HG02852 (cell line): Measurements from ENCODE around the gene PFN2.
"Not testable (repeated sequence)": the region's sequence is repeated elsewhere in the genome, so short reads cannot be mapped to it uniquely, and the experiment has no call there.

Experiments used
- ATAC-seq: cut with Tn5 transposase; IDR thresholded peaks from one replicate; pipeline ENCODE4 v1.9.1; 2021; ENCODE audit warnings: mild to moderate bottlenecking, moderate library complexity; ENCODE audit not compliant: unreplicated experiment

The PFN2 gene, protein sequence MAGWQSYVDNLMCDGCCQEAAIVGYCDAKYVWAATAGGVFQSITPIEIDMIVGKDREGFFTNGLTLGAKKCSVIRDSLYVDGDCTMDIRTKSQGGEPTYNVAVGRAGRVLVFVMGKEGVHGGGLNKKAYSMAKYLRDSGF

GRCh38 chr3:149970716-149971402, at the start of gene PFN2:
TSS of gene PFN2 (minus strand) at chr3:149970895. CDS start at chr3:149970856, 39 bp downstream.
- ATAC-seq = peak; percentile 43

DNA sequence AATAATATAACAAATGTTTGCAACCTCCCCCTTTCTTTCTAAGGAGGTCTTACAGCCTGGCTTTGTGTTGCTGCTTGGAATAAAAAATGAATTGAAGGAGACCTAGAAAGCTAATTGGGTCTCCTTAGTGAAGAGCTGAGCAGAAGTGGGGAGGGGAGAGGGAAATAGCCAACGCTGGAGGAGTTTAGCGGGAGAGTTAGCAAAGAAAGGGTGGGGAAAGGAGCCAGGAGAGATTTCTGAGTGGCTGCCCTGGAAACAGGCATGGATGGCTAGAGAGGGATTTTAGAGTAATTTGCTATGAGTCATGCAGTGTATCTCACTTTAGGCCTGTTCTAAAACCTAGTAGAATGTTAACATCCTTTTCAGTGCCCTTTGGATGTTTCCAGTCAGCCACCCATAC, 45.2 kb upstream of the PFN2 start:
- ATAC-seq = no peak

GRCh38 chr3:150014782-150015181, 44.1 kb upstream of the PFN2 start:
- no peak for ATAC-seq

DNA sequence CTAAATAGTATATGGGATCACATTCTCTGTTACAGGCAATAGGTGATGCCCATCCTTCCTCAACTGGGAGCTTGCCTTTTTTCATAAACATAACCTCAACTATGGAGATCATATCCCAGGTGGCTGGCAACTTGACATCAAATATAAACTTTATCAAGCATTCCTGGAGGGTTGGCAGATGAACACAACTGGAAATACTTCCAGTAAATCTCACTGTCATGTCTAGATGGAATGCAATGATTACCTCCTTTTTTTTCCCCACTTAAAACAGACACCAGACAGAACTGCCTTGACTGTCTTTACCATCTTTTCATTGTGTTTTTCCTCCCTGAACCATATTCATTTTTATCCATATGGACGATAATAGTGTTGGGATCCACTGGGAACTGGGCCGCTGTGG, 43.1 kb upstream of the PFN2 start:
- no peak for ATAC-seq

DNA sequence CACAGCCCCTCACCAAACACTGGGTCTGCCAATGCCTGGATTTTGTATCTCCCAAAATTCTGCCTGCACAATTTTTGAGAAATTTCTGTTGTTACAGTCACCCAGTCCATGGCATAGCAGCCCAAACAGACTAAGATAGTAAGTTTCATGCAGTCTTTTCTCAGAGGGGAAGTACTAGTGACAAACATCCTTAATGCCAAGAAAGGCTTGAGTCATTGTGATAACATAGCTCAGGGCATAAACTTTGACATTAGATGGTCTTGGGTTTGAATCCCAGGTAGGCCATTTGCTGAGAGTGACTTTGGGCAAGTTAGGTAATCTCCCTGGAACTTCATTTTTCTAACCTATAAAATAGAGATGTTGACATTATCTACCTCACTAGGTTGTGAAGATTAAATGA, 36.1 kb upstream of the PFN2 start:
- ATAC-seq = no peak

- no peak for ATAC-seq
These were observed 34.8 kb upstream of the PFN2 start for GRCh38 chr3:150005243-150006112.

GRCh38 chr3:150000641-150001040, 29.9 kb upstream of the PFN2 start:
- no peak for ATAC-seq

GRCh38 chr3:149999421-149999820, 28.7 kb upstream of the PFN2 start:
- no peak for ATAC-seq

GRCh38 chr3:149998946-149999345, 28.3 kb upstream of the PFN2 start:
- ATAC-seq = no peak

- ATAC-seq = no peak
These were observed 21.8 kb upstream of the PFN2 start for GRCh38 chr3:149992416-149993058.

DNA sequence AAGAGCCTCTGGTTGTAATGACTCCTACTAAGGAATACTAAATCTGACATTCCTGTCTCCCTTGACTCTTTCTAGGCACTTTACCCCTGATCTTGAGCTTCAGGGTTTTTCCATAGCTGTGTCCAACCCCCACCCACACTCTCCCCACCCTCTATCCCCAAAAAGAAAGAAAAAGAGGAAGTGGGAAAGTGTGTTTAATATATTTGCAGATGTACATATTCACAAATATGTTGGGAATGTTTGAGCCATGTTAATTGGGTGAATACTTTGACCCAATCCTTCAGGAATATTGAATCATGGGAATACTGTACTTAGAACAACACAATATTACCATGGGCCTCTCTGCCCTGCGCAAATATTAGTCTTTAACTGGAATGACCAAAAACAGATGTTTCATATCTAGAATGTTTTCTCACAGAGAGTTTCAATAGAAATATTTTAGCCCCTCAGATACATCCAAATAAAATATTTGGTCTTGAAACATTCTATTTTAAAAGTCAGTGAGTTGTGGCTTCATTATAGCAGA, 19.8 kb upstream of the PFN2 start:
- no peak for ATAC-seq

DNA sequence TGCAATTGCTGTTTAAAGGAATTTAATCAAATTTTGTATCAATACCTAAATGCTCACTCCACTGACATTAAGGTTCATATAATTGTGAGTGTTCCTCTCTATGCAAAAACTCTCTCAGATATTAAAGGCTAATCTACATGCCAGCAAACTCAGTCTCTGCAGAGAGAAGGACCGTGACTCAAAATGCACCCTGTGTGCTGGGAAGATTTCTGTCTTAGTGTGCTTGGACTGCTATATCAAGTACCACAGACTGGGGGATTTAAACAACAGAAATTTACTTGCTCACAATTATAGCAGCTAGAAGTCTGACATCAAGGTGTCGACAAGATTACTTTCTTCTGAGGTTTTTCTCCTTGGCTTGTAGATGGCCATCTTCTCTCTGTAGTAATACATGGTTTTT, 18.6 kb upstream of the PFN2 start:
- no peak for ATAC-seq

GRCh38 chr3:149983628-149984027, 12.9 kb upstream of the PFN2 start:
- no peak for ATAC-seq

DNA sequence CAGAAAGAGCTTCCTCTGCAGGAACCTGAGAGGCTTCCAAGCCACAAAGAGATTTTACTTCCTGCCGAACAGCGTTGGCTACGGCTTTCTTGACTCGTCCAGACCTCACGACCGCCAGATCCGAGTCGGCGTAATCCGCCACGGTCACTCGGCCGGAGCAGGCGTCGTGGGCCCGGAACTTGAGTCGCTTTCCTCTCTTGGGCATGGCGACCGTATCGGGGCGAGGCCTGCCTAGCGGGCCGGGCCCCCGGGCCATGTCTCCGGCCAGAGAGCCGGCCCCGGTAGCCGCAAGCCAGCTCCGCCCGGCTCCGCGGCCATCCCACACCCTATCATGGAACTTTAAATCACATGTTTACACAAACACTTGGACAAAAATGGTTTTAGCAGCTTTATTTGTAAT, 12.4 kb upstream of the PFN2 start:
- ATAC-seq = not testable (repeated sequence)

- not testable (repeated sequence) for ATAC-seq
These were observed 11.3 kb upstream of the PFN2 start for GRCh38 chr3:149981979-149982378.

DNA sequence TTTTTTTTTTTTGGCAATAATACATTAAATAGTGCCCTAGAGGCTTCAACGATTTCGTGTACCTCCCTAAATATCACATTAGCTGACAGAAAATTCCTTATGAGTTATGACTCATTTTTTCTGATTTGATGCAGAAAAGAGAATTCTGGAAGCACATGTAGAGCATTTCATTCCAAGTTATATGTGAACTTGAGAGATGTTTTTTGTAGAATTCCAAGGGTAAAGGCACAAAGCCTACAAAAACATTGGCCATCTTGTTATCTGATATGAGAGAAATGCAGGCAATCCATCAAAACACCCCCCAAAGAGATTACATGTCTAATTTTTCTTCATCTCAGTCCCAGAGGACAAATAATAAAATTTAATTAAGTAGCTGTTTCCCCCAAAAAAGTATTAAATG, 6.7 kb upstream of the PFN2 start:
- ATAC-seq = no peak

- ATAC-seq = no peak
These were observed 5.2 kb upstream of the PFN2 start for GRCh38 chr3:149975919-149976318.

GRCh38 chr3:149971403-149972075, 844 bp upstream of the PFN2 start:
- peak; percentile 33 for ATAC-seq

DNA sequence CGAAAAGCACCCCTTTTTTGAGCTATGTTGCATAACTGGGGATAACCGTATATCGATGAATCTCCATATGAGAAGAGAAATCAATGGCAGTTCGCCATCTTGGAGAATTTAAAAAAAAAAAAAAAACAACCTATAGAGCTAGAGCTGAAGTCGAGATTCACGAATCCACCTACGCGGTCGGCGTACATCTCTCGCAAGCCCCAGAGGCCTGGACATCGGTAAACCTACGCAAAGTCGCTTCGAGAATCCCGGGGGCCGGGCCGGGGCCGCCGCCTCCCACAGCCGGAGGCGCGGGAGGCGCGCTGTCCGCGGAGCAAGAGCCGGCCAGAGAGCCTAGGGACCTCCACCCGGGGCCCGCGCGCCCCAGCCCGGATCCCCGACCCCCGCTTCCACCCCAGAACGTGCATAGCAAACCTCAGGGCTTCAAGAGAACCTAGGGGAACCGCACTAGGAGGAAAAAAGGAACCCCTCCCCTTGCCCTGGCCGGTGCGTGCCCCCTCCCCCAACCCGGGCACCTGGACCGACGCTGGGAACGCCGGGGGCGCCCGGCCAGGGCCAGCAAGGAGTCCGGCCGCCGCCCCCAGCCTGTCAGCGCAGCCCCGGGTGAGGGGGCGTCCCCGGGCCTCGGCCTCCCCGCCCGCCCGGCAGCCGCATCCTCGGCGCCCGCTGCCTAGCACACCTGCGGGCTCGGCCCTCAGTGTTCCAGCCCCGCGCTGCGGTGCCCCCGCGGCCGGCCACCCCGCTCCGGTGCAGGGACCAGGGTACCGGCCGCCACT, 567 bp downstream of the PFN2 start:
- ATAC-seq = peak; percentile 69
